ENCODE measurements around the gene BOC.

DNA sequence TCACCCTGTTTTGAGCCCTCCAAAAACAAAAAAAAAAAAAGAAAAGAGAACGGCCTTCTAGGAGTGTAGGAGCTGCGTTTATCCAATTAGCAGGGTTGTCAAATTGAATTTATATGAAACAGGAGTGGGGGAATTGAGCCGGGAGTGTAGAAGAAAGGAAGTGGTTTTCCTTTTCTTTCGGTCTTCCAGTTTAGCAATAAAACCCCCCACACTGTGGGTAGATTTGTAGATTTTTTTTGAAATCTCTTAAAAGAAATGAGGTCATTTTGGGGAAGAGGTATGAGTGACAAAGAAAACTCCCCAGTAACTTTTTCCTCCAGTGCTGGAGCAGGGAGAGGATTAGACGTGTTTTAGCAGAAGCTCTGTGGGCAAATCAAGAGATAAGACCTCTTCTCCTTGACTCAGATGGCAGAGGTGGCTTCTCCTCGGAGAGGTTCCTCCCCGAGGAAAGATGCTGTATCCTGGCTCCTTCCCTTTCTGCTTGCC, 30.8 kb downstream of the BOC start:
- TF ChIP-seq, protein P1, sequence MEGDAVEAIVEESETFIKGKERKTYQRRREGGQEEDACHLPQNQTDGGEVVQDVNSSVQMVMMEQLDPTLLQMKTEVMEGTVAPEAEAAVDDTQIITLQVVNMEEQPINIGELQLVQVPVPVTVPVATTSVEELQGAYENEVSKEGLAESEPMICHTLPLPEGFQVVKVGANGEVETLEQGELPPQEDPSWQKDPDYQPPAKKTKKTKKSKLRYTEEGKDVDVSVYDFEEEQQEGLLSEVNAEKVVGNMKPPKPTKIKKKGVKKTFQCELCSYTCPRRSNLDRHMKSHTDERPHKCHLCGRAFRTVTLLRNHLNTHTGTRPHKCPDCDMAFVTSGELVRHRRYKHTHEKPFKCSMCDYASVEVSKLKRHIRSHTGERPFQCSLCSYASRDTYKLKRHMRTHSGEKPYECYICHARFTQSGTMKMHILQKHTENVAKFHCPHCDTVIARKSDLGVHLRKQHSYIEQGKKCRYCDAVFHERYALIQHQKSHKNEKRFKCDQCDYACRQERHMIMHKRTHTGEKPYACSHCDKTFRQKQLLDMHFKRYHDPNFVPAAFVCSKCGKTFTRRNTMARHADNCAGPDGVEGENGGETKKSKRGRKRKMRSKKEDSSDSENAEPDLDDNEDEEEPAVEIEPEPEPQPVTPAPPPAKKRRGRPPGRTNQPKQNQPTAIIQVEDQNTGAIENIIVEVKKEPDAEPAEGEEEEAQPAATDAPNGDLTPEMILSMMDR (IDR thresholded peaks at IDR 0.05; ENCODE audit: control extremely low read depth in 1 of 3, insufficient read depth in 1 of 3, low read depth in 1 of 3, low read length in 3 of 3) = no peak
- TF ChIP-seq BRCA1 (IDR thresholded peaks at IDR 0.05; ENCODE audit: low read depth, low read length) (no peak), RAD21 (IDR thresholded peaks at IDR 0.05 in 1 of 2, conservative IDR thresholded peaks at IDR 0.05 in 1 of 2; ENCODE audit: low read depth in 2 of 2, low read length in 2 of 2) (no peak), JUND (IDR thresholded peaks at IDR 0.05; ENCODE audit: low read length) (no peak)
